Trophoblast cell (in vitro differentiated cells and primary cell): Measurements from ENCODE around the gene DHRS4.
"Not testable (repeated sequence)": the region's sequence is repeated elsewhere in the genome, so short reads cannot be mapped to it uniquely, and the experiment has no call there.

ENCODE experiments used
- DNase-seq, 2 donors: peaks; one replicate each; pipeline ENCODE4 v3.0.0-alpha.2; 2016
- H2AFZ ChIP-seq: 2 replicates; pipeline ENCODE4 v1.6.1; 2013; ENCODE audit warnings: low read length, moderate library complexity, mild to moderate bottlenecking; ENCODE audit not compliant: insufficient read depth, poor library complexity
- H2AK5ac ChIP-seq: 2 replicates; pipeline ENCODE4 v1.6.1; 2013; ENCODE audit warnings: mild to moderate bottlenecking, low read length
- H2BK120ac ChIP-seq: 2 replicates; pipeline ENCODE4 v1.6.1; 2013; ENCODE audit warnings: low read length, mild to moderate bottlenecking, moderate library complexity; ENCODE audit not compliant: insufficient read depth, poor library complexity
- H2BK12ac ChIP-seq: 2 replicates; pipeline ENCODE4 v1.6.1; 2013; ENCODE audit warnings: mild to moderate bottlenecking, low read length, moderate library complexity
- H2BK5ac ChIP-seq: 2 replicates; pipeline ENCODE4 v1.6.1; 2013; ENCODE audit warnings: low read length, low read depth, moderate library complexity, mild to moderate bottlenecking; ENCODE audit not compliant: poor library complexity
- H3K14ac ChIP-seq: 2 replicates; pipeline ENCODE4 v1.6.1; 2013; ENCODE audit warnings: mild to moderate bottlenecking, low read length
- H3K18ac ChIP-seq: 2 replicates; pipeline ENCODE4 v1.6.1; 2013; ENCODE audit warnings: mild to moderate bottlenecking, low read length
- H3K23ac ChIP-seq: 2 replicates; pipeline ENCODE4 v1.6.1; 2013; ENCODE audit warnings: low read length
- H3K27ac ChIP-seq: 2 replicates; pipeline ENCODE4 v1.5.1; 2013; ENCODE audit warnings: low read depth, mild to moderate bottlenecking, inconsistent platforms, low read length, moderate library complexity
- H3K27me3 ChIP-seq: 2 replicates; pipeline ENCODE4 v1.6.1; 2013; ENCODE audit warnings: inconsistent platforms, mild to moderate bottlenecking, low read length, moderate library complexity; ENCODE audit not compliant: insufficient read depth
- H3K36me3 ChIP-seq, 2 experiments: 1 replicate in 1 of 2; 2 replicates in 1 of 2; pipeline ENCODE4 v1.6.1; 2013; ENCODE audit warnings: low read length in 2 of 2, mild to moderate bottlenecking in 2 of 2, moderate library complexity in 1 of 2; ENCODE audit not compliant: insufficient read depth in 2 of 2, control insufficient read depth in 1 of 2
- H3K4ac ChIP-seq: 2 replicates; pipeline ENCODE4 v1.6.1; 2013; ENCODE audit warnings: low read depth, mild to moderate bottlenecking, low read length, moderate library complexity
- H3K4me1 ChIP-seq, 2 experiments: 1 replicate in 1 of 2; 2 replicates in 1 of 2; pipeline ENCODE4 v1.6.1; 2013; ENCODE audit warnings: low read length in 2 of 2, mild to moderate bottlenecking in 2 of 2, moderate library complexity in 1 of 2; ENCODE audit not compliant: insufficient read depth in 2 of 2, control insufficient read depth in 1 of 2
- H3K4me2 ChIP-seq: 2 replicates; pipeline ENCODE4 v1.6.1; 2013; ENCODE audit warnings: inconsistent platforms, mild to moderate bottlenecking, low read length, moderate library complexity
- H3K4me3 ChIP-seq: 2 replicates; pipeline ENCODE4 v1.5.1; 2013; ENCODE audit warnings: mild to moderate bottlenecking, low read depth, low read length, inconsistent platforms
- H3K79me1 ChIP-seq: one replicate; pipeline ENCODE4 v1.6.1; 2013; ENCODE audit warnings: low read length
- H3K79me2 ChIP-seq: 2 replicates; pipeline ENCODE4 v1.6.1; 2013; ENCODE audit warnings: low read length, mild to moderate bottlenecking; ENCODE audit not compliant: control insufficient read depth, insufficient read depth, poor library complexity
- H3K9ac ChIP-seq: 2 replicates; pipeline ENCODE4 v1.6.1; 2013; ENCODE audit warnings: mild to moderate bottlenecking, low read length
- H3K9me3 ChIP-seq: 2 replicates; pipeline ENCODE4 v1.6.1; 2013; ENCODE audit warnings: low read depth, mild to moderate bottlenecking, control low read depth, inconsistent platforms, low read length; ENCODE audit not compliant: insufficient read depth
- H4K12ac ChIP-seq: 2 replicates; pipeline ENCODE4 v1.6.1; 2013; ENCODE audit warnings: low read depth, mild to moderate bottlenecking, low read length, moderate library complexity
- H4K8ac ChIP-seq: 2 replicates; pipeline ENCODE4 v1.6.1; 2013; ENCODE audit warnings: low read depth, mild to moderate bottlenecking, low read length, moderate library complexity
- H4K91ac ChIP-seq: one replicate; pipeline ENCODE4 v1.6.1; 2013; ENCODE audit warnings: low read depth, mild to moderate bottlenecking, low read length, moderate library complexity
- WGBS: extraction: QIAGEN DNeasy Blood & Tissue Kit; methylation state at CpG from one replicate; pipeline ENCODE4 v1.1.7; 2013; ENCODE audit warnings: missing lambda C conversion rate; ENCODE audit not compliant: insufficient read length, insufficient coverage; ENCODE audit errors: extremely low coverage; 5-methylcytosine and 5-hydroxymethylcytosine counted together

Gene DHRS4

DNA sequence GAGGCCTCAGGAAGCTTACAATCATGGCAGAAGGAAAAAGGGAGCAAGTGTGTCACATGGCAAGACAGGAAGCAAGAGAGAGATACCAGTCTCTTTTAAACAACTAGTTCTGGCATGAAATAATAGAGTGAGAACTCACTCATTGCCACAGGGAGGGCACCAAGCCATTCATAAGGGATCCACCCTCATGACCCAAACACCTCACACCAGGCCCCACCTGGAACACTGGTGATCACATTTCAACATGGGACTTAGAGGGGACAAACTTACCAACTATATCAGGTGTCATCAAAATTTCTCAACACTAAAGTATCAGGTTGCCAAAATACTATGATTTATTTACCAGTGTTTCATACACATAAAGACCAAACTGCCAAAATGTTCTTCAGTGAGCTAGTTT, 42.4 kb downstream of the DHRS4 start:
- not testable (repeated sequence) for H3K4me2 ChIP-seq, H3K9ac ChIP-seq, H2BK12ac ChIP-seq, H3K27me3 ChIP-seq, H2AFZ ChIP-seq, H2BK5ac ChIP-seq, H2BK120ac ChIP-seq, H3K9me3 ChIP-seq, H3K4ac ChIP-seq, H4K91ac ChIP-seq, H3K27ac ChIP-seq, H3K4me3 ChIP-seq, H3K23ac ChIP-seq, H4K12ac ChIP-seq, H3K4me1 ChIP-seq, H3K18ac ChIP-seq, H4K8ac ChIP-seq, H3K79me2 ChIP-seq, H3K36me3 ChIP-seq, DNase-seq, H3K14ac ChIP-seq, H2AK5ac ChIP-seq, H3K79me1 ChIP-seq

DNA sequence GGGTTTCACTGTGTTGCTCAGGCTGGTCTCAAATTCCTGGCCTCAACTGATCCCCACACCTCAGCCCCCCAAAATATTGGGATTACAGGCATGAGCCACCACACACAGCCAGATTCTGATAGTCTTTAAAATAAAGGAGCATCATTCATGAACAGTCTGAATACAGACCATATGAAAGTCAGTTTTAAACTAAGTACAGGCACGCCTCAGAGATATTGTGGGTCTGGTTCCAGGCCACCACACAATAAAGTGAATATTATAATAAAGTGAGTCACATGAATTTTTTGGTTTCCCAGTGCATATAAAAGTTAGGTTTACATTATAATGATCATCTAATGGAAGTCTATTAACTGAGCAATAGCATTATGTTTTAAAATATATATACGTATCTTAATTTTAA, 43.3 kb downstream of the DHRS4 start:
- H3K27me3 ChIP-seq, H2BK120ac ChIP-seq, H3K4me3 ChIP-seq, H3K9ac ChIP-seq, H3K36me3 ChIP-seq, H3K14ac ChIP-seq, DNase-seq, H3K23ac ChIP-seq, H4K12ac ChIP-seq, H2AFZ ChIP-seq, H3K18ac ChIP-seq, H3K4me1 ChIP-seq, H3K4ac ChIP-seq, H2BK12ac ChIP-seq, H3K79me1 ChIP-seq, H3K27ac ChIP-seq, H4K8ac ChIP-seq, H4K91ac ChIP-seq, H3K79me2 ChIP-seq, H3K4me2 ChIP-seq, H3K9me3 ChIP-seq, H2BK5ac ChIP-seq, H2AK5ac ChIP-seq: not testable (repeated sequence)
- WGBS = no CpG with 5 or more reads among the region's 2 CpGs

GRCh38 chr14:23999640-24000039, 46.1 kb downstream of the DHRS4 start:
- H3K23ac ChIP-seq, H3K14ac ChIP-seq, H2AK5ac ChIP-seq, H3K18ac ChIP-seq, H4K91ac ChIP-seq, H3K36me3 ChIP-seq, H3K4me2 ChIP-seq, H4K12ac ChIP-seq, H3K27me3 ChIP-seq, H4K8ac ChIP-seq, H3K4ac ChIP-seq, H2AFZ ChIP-seq, H3K79me1 ChIP-seq, H3K4me1 ChIP-seq, H3K9me3 ChIP-seq, H3K79me2 ChIP-seq, DNase-seq, H2BK12ac ChIP-seq, H3K4me3 ChIP-seq, H3K27ac ChIP-seq, H3K9ac ChIP-seq, H2BK120ac ChIP-seq, H2BK5ac ChIP-seq: not testable (repeated sequence)
- no CpG with 5 or more reads among the region's 5 CpGs for WGBS

DNA sequence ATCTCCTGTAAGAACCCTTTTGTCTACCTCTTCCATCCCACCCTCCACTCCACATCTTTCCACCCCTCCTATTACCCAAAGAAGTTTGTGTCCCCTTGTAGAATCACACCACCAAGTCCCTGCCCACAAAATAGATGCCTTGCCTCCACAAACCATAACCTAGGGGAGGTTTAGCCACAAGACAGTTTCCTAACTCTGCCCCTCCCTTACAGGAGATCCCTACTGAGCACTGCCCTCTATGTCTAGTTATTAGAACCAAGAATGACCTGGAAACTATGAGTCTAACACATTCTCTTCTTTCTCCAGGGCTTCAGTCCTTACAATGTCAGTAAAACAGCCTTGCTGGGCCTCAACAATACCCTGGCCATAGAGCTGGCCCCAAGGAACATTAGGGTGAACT, 47.5 kb downstream of the DHRS4 start:
- not testable (repeated sequence) for DNase-seq, H2BK5ac ChIP-seq, H2BK120ac ChIP-seq, H2AFZ ChIP-seq, H3K18ac ChIP-seq, H3K14ac ChIP-seq, H4K8ac ChIP-seq, H3K4me3 ChIP-seq, H3K4ac ChIP-seq, H3K23ac ChIP-seq, H3K27ac ChIP-seq, H3K27me3 ChIP-seq, H3K4me2 ChIP-seq, H4K91ac ChIP-seq, H4K12ac ChIP-seq, H3K79me1 ChIP-seq, H3K9ac ChIP-seq, H2BK12ac ChIP-seq, H3K9me3 ChIP-seq, H3K36me3 ChIP-seq, H3K79me2 ChIP-seq, H2AK5ac ChIP-seq, H3K4me1 ChIP-seq

GRCh38 chr14:24001679-24002078, 48.1 kb downstream of the DHRS4 start:
- H3K36me3 ChIP-seq, H4K12ac ChIP-seq, H3K23ac ChIP-seq, DNase-seq, H3K4ac ChIP-seq, H3K27ac ChIP-seq, H3K14ac ChIP-seq, H2AK5ac ChIP-seq, H3K4me3 ChIP-seq, H3K79me1 ChIP-seq, H2BK12ac ChIP-seq, H2AFZ ChIP-seq, H2BK120ac ChIP-seq, H3K18ac ChIP-seq, H3K27me3 ChIP-seq, H3K4me1 ChIP-seq, H3K9ac ChIP-seq, H4K91ac ChIP-seq, H3K4me2 ChIP-seq, H3K9me3 ChIP-seq, H3K79me2 ChIP-seq, H4K8ac ChIP-seq, H2BK5ac ChIP-seq: not testable (repeated sequence)
- WGBS = no CpG with 5 or more reads among the region's 2 CpGs
